ENCODE results near the gene BCL2L13.

DNA sequence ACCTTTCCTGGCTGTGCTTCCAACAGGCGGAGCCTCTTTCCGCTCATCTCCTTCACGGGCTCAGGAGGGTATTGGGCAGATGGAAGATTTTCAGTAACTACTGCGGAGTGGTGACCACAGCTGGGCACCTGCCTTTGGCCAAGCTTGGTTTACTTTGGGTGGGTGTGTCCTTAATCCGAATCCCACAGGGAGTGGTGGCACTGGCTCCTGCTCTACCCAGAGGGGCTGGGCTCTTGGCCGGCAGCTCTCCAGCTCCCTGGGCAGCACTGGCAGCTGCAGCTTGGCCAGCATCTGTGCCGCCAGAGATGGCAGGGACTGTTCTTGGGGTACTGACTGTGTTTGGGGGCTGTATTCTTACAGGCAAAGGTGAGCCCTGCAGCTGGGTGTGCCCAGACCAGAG lies 105.9 kb downstream of the BCL2L13 start:
- TF ChIP-seq, protein P1, sequence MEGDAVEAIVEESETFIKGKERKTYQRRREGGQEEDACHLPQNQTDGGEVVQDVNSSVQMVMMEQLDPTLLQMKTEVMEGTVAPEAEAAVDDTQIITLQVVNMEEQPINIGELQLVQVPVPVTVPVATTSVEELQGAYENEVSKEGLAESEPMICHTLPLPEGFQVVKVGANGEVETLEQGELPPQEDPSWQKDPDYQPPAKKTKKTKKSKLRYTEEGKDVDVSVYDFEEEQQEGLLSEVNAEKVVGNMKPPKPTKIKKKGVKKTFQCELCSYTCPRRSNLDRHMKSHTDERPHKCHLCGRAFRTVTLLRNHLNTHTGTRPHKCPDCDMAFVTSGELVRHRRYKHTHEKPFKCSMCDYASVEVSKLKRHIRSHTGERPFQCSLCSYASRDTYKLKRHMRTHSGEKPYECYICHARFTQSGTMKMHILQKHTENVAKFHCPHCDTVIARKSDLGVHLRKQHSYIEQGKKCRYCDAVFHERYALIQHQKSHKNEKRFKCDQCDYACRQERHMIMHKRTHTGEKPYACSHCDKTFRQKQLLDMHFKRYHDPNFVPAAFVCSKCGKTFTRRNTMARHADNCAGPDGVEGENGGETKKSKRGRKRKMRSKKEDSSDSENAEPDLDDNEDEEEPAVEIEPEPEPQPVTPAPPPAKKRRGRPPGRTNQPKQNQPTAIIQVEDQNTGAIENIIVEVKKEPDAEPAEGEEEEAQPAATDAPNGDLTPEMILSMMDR (IDR thresholded peaks at IDR 0.05; ENCODE audit: poor library complexity): no peak
- TF ChIP-seq EZH2 (IDR thresholded peaks at IDR 0.05; ENCODE audit: borderline replicate concordance) (no peak), EZH2phosphoT487 (IDR thresholded peaks at IDR 0.05; ENCODE audit: low read depth, severe bottlenecking, unreplicated experiment) (no peak)

Data from hepatocyte (in vitro differentiated cells).